UCSD-AML1 (cell line): ENCODE results near the gene DIP2C.

ENCODE experiments used
- DNase-seq: peaks from one replicate; lab custom pipeline; 2025; ENCODE audit not compliant: unreplicated experiment; lab: John Stamatoyannopoulos, UW

The DIP2C gene

GRCh38 chr10:677038-677437 lies 12.4 kb downstream of the DIP2C start:
- no peak for DNase-seq

GRCh38 chr10:676178-676577 lies 13.3 kb downstream of the DIP2C start:
- no peak for DNase-seq

GRCh38 chr10:675532-675931 lies 13.9 kb downstream of the DIP2C start:
- DNase-seq, result no peak

- DNase-seq, result no peak
Observed at GRCh38 chr10:673492-673891, 16.0 kb downstream of the DIP2C start.

GRCh38 chr10:672992-673391 lies 16.5 kb downstream of the DIP2C start:
- no peak for DNase-seq

- no peak for DNase-seq
Observed at GRCh38 chr10:672203-672602, 17.3 kb downstream of the DIP2C start.

GRCh38 chr10:670990-671389 lies 18.5 kb downstream of the DIP2C start:
- no peak for DNase-seq

- DNase-seq, result no peak
Observed at GRCh38 chr10:670038-670437, 19.4 kb downstream of the DIP2C start.

- no peak for DNase-seq
Observed at GRCh38 chr10:668786-669485, 20.5 kb downstream of the DIP2C start.

- DNase-seq, result no peak
Observed at GRCh38 chr10:667602-668143, 21.8 kb downstream of the DIP2C start.

GRCh38 chr10:667096-667495 lies 22.4 kb downstream of the DIP2C start:
- no peak for DNase-seq

- no peak for DNase-seq
Observed at GRCh38 chr10:666237-667012, 23.0 kb downstream of the DIP2C start.

- DNase-seq, result no peak
Observed at GRCh38 chr10:665579-666091, 23.8 kb downstream of the DIP2C start.

- DNase-seq, result no peak
Observed at GRCh38 chr10:664893-665292, 24.6 kb downstream of the DIP2C start.

GRCh38 chr10:664301-664700 lies 25.2 kb downstream of the DIP2C start:
- no peak for DNase-seq

- DNase-seq, result no peak
Observed at GRCh38 chr10:663831-664251, 25.6 kb downstream of the DIP2C start.

- DNase-seq, result no peak
Observed at GRCh38 chr10:663466-663751, 26.1 kb downstream of the DIP2C start.

GRCh38 chr10:662686-663465 lies 26.6 kb downstream of the DIP2C start:
- no peak for DNase-seq

GRCh38 chr10:662223-662605 lies 27.3 kb downstream of the DIP2C start:
- DNase-seq, result no peak

GRCh38 chr10:661597-662222 lies 27.8 kb downstream of the DIP2C start:
- no peak for DNase-seq

- no peak for DNase-seq
Observed at GRCh38 chr10:660970-661596, 28.4 kb downstream of the DIP2C start.
